ENCODE results near the gene PI16. TPM values are rescaled to one million over a fixed set of nuclear protein-coding genes. Genes with fewer than 3 reads are reported as not detected.

The PI16 gene
- total and polyA plus RNA-seq, 2 experiments from 2014 or later, result 0.50 TPM; not detected in 1

- H3K4me1 Mint-ChIP-seq, result peaks cover 30% of the 10 kb centered on the region
- H3K27ac Mint-ChIP-seq, result no peak overlapping the region
- Histone ChIP-seq H3K79me2 (replicated peaks; ENCODE audit: insufficient read depth) (peaks cover 38% of the 10 kb centered on the region), H3K36me3 (ENCODE audit: insufficient read depth) (peaks cover 52% of the 10 kb centered on the region), H3F3A (replicated peaks; ENCODE audit: low read depth) (peaks cover 4% of the 10 kb centered on the region), H3K4me3 (no peak overlapping the region), H3K4me2 (no peak overlapping the region), H3K27ac (ENCODE audit: low read depth) (no peak overlapping the region), H2AFZ (no peak overlapping the region), H3K9me2 (ENCODE audit: insufficient read depth) (no peaks in the 10 kb centered on the region), H3K27me3 (ENCODE audit: insufficient read depth) (no peaks in the 10 kb centered on the region), H4K20me1 (replicated peaks; ENCODE audit: insufficient read depth) (peaks cover 38% of the 10 kb centered on the region), H3K4me1 (ENCODE audit: insufficient read depth) (peaks cover 24% of the 10 kb centered on the region)
- no peak overlapping the region for H3K4me3 Mint-ChIP-seq
- H3K27me3 Mint-ChIP-seq (ENCODE audit: insufficient read depth, low read depth, poor library complexity), result peaks cover 7% of the 10 kb centered on the region
- ATAC-seq, result no peak
- TF ChIP-seq ZNF462 (CRISPR knock-in tag; IDR thresholded peaks at IDR 0.05) (no peak), POLR2AphosphoS5 (IDR thresholded peaks at IDR 0.05; ENCODE audit: low read depth) (no peak), ZNF114 (CRISPR knock-in tag; IDR thresholded peaks at IDR 0.05) (no peak), JUNB (IDR thresholded peaks at IDR 0.05; ENCODE audit: unreplicated experiment) (no peak), ETS1 (IDR thresholded peaks at IDR 0.05) (no peak), ZNF331 (CRISPR knock-in tag; IDR thresholded peaks at IDR 0.05; ENCODE audit: low read depth) (no peak), EZH2 (IDR thresholded peaks at IDR 0.05; ENCODE audit: low read depth, unreplicated experiment) (no peak), EZH2phosphoT487 (IDR thresholded peaks at IDR 0.05; ENCODE audit: unreplicated experiment) (no peak), CREB1 (CRISPR knock-in tag; IDR thresholded peaks at IDR 0.05; ENCODE audit: low read depth) (no peak), REST (IDR thresholded peaks at IDR 0.05; ENCODE audit: unreplicated experiment) (no peak), CTCF (conservative IDR thresholded peaks at IDR 0.05; ENCODE audit: low read depth in 2 of 2) (no peak), STAT1 (IDR thresholded peaks at IDR 0.05; ENCODE audit: unreplicated experiment) (no peak), NANOG (IDR thresholded peaks at IDR 0.05; ENCODE audit: borderline replicate concordance) (no peak)
- H3K9me3 Mint-ChIP-seq, result no peaks in the 10 kb centered on the region
- no peak for DNase-seq (ENCODE audit: low spot score)
- H3K36me3 Mint-ChIP-seq (ENCODE audit: low read depth), result peaks cover 71% of the 10 kb centered on the region
Observed at GRCh38 chr6:36976931-36977330, 22.4 kb downstream of the PI16 start.

All from GM23338 (cell line).